Measurements from ENCODE around the gene TERT. TPM values are rescaled to one million over a fixed set of nuclear protein-coding genes. Genes with fewer than 3 reads are reported as not detected.
A peak's percentile ranks its signal among the peaks of the same experiment; 100 is the strongest.

The TERT gene
- total and polyA plus RNA-seq, 4 experiments from 2014 or later: 0.12 to 0.13 TPM; not detected in 2

- Mint-ChIP-seq H3K4me1 (no peaks in the 10 kb centered on the region), H3K36me3 (no peaks in the 10 kb centered on the region), H3K27me3 (no peaks in the 10 kb centered on the region), H3K9me3 (peaks cover 0 to 3% (median 0%) of the 10 kb centered on the region in 8 donors), H3K4me3 (no peak overlapping the region), H3K27ac (no peak overlapping the region)
- CTCF ChIA-PET (ENCODE audit: partially characterized antibody): no interaction called here
- H3K27ac ChIP-seq (ENCODE audit: low read depth, low read length): no peak overlapping the region
- no peaks in the 10 kb centered on the region for H3K9me3 ChIP-seq (ENCODE audit: control insufficient read depth in 1 of 2, low read length in 2 of 2)
- H3K4me3 ChIP-seq (ENCODE audit: low read length in 2 of 2): no peak overlapping the region
- POLR2A ChIA-PET (ENCODE audit: partially characterized antibody): no interaction called here
- intact Hi-C loops (cut with micrococcal nuclease): no loop called here
- H3K27me3 ChIP-seq (ENCODE audit: insufficient read depth, low read length): no peaks in the 10 kb centered on the region
- no peaks in the 10 kb centered on the region for H3K36me3 ChIP-seq (ENCODE audit: insufficient read depth, low read length)
- no peaks in the 10 kb centered on the region for H3K4me1 ChIP-seq (ENCODE audit: insufficient read depth, low read length)
- DNase-seq: no peak
These were observed 78.5 kb downstream of the TERT start for GRCh38 chr5:1216211-1216917.

- Histone ChIP-seq H3K27me3 (ENCODE audit: insufficient read depth, low read length) (no peaks in the 10 kb centered on the region), H3K4me1 (ENCODE audit: insufficient read depth, low read length) (no peaks in the 10 kb centered on the region), H3K4me3 (ENCODE audit: low read length in 2 of 2) (no peak overlapping the region), H3K9me3 (ENCODE audit: control insufficient read depth in 1 of 2, low read length in 2 of 2) (no peaks in the 10 kb centered on the region), H3K27ac (ENCODE audit: low read depth, low read length) (no peak overlapping the region), H3K36me3 (ENCODE audit: insufficient read depth, low read length) (no peaks in the 10 kb centered on the region)
- ChIA-PET POLR2A (ENCODE audit: partially characterized antibody) (no interaction called here), CTCF (ENCODE audit: partially characterized antibody) (no interaction called here)
- intact Hi-C loops (cut with micrococcal nuclease): no loop called here
- H3K4me3 Mint-ChIP-seq: no peak overlapping the region
- H3K9me3 Mint-ChIP-seq: peaks cover 0 to 3% (median 0%) of the 10 kb centered on the region in 8 donors
- no peaks in the 10 kb centered on the region for H3K27me3 Mint-ChIP-seq
- no peaks in the 10 kb centered on the region for H3K36me3 Mint-ChIP-seq
- H3K4me1 Mint-ChIP-seq: no peaks in the 10 kb centered on the region
- no peak overlapping the region for H3K27ac Mint-ChIP-seq
- DNase-seq: no peak
These were observed 79.4 kb downstream of the TERT start for GRCh38 chr5:1215320-1216096.

GRCh38 chr5:1214936-1215220 is 80.0 kb downstream of the TERT start:
- H3K4me1 ChIP-seq (ENCODE audit: insufficient read depth, low read length): no peaks in the 10 kb centered on the region
- no peak overlapping the region for H3K4me3 ChIP-seq (ENCODE audit: low read length in 2 of 2)
- intact Hi-C loops (cut with micrococcal nuclease): no loop called here
- Mint-ChIP-seq H3K4me3 (no peak overlapping the region), H3K27ac (no peak overlapping the region), H3K36me3 (no peaks in the 10 kb centered on the region), H3K9me3 (peaks cover 0 to 3% (median 0%) of the 10 kb centered on the region in 8 donors), H3K4me1 (no peaks in the 10 kb centered on the region), H3K27me3 (no peaks in the 10 kb centered on the region)
- ChIA-PET CTCF (ENCODE audit: partially characterized antibody) (interaction anchor here (1.6 kb wide), 1 partner anchor 47 kb away, joined by 4 read pairs; no protein-coding TSS in a partner anchor), POLR2A (ENCODE audit: partially characterized antibody) (no interaction called here)
- no peak for DNase-seq
- no peaks in the 10 kb centered on the region for H3K9me3 ChIP-seq (ENCODE audit: control insufficient read depth in 1 of 2, low read length in 2 of 2)
- no peak overlapping the region for H3K27ac ChIP-seq (ENCODE audit: low read depth, low read length)
- H3K36me3 ChIP-seq (ENCODE audit: insufficient read depth, low read length): no peaks in the 10 kb centered on the region
- H3K27me3 ChIP-seq (ENCODE audit: insufficient read depth, low read length): no peaks in the 10 kb centered on the region

GRCh38 chr5:1214163-1214935 is 80.5 kb downstream of the TERT start:
- H3K4me1 ChIP-seq (ENCODE audit: insufficient read depth, low read length): no peaks in the 10 kb centered on the region
- H3K4me3 ChIP-seq (ENCODE audit: low read length in 2 of 2): no peak overlapping the region
- H3K27me3 ChIP-seq (ENCODE audit: insufficient read depth, low read length): no peaks in the 10 kb centered on the region
- intact Hi-C loops (cut with micrococcal nuclease): no loop called here
- no peaks in the 10 kb centered on the region for H3K36me3 Mint-ChIP-seq
- POLR2A ChIA-PET (ENCODE audit: partially characterized antibody): no interaction called here
- no peaks in the 10 kb centered on the region for H3K27me3 Mint-ChIP-seq
- no peak overlapping the region for H3K4me3 Mint-ChIP-seq
- H3K9me3 ChIP-seq (ENCODE audit: control insufficient read depth in 1 of 2, low read length in 2 of 2): no peaks in the 10 kb centered on the region
- no peak for DNase-seq
- no peaks in the 10 kb centered on the region for H3K36me3 ChIP-seq (ENCODE audit: insufficient read depth, low read length)
- H3K27ac ChIP-seq (ENCODE audit: low read depth, low read length): no peak overlapping the region
- CTCF ChIA-PET (ENCODE audit: partially characterized antibody): interaction anchor here (1.6 kb wide), 1 partner anchor 46 kb away, joined by 4 read pairs; no protein-coding TSS in a partner anchor
- no peaks in the 10 kb centered on the region for H3K4me1 Mint-ChIP-seq
- H3K9me3 Mint-ChIP-seq: peaks cover 0 to 3% (median 0%) of the 10 kb centered on the region in 8 donors
- no peak overlapping the region for H3K27ac Mint-ChIP-seq

GRCh38 chr5:1213508-1214162 is 81.2 kb downstream of the TERT start:
- no peaks in the 10 kb centered on the region for H3K4me1 Mint-ChIP-seq
- no peak overlapping the region for H3K4me3 Mint-ChIP-seq
- no peaks in the 10 kb centered on the region for H3K27me3 Mint-ChIP-seq
- Histone ChIP-seq H3K27ac (ENCODE audit: low read depth, low read length) (no peak overlapping the region), H3K4me3 (ENCODE audit: low read length in 2 of 2) (no peak overlapping the region), H3K9me3 (ENCODE audit: control insufficient read depth in 1 of 2, low read length in 2 of 2) (no peaks in the 10 kb centered on the region), H3K4me1 (ENCODE audit: insufficient read depth, low read length) (no peaks in the 10 kb centered on the region), H3K36me3 (ENCODE audit: insufficient read depth, low read length) (no peaks in the 10 kb centered on the region), H3K27me3 (ENCODE audit: insufficient read depth, low read length) (no peaks in the 10 kb centered on the region)
- DNase-seq: no peak
- peaks cover 0 to 3% (median 0%) of the 10 kb centered on the region in 8 donors for H3K9me3 Mint-ChIP-seq
- H3K27ac Mint-ChIP-seq: no peak overlapping the region
- intact Hi-C loops (cut with micrococcal nuclease): no loop called here
- ChIA-PET CTCF (ENCODE audit: partially characterized antibody) (interaction anchor here (1.6 kb wide), 1 partner anchor 45 kb away, joined by 4 read pairs; no protein-coding TSS in a partner anchor), POLR2A (ENCODE audit: partially characterized antibody) (no interaction called here)
- H3K36me3 Mint-ChIP-seq: no peaks in the 10 kb centered on the region

GRCh38 chr5:1212881-1213280 is 82.0 kb downstream of the TERT start:
- intact Hi-C loops (cut with micrococcal nuclease): no loop called here
- no peaks in the 10 kb centered on the region for H3K36me3 Mint-ChIP-seq
- CTCF ChIA-PET (ENCODE audit: partially characterized antibody): no interaction called here

GRCh38 chr5:1212271-1212670 is 82.6 kb downstream of the TERT start:
- Histone ChIP-seq H3K36me3 (ENCODE audit: insufficient read depth, low read length) (no peaks in the 10 kb centered on the region), H3K4me3 (ENCODE audit: low read length in 2 of 2) (no peak overlapping the region), H3K27ac (ENCODE audit: low read depth, low read length) (no peak overlapping the region), H3K4me1 (ENCODE audit: insufficient read depth, low read length) (no peaks in the 10 kb centered on the region), H3K9me3 (ENCODE audit: control insufficient read depth in 1 of 2, low read length in 2 of 2) (no peaks in the 10 kb centered on the region), H3K27me3 (ENCODE audit: insufficient read depth, low read length) (no peaks in the 10 kb centered on the region)
- CTCF ChIA-PET (ENCODE audit: partially characterized antibody): no interaction called here
- H3K36me3 Mint-ChIP-seq: no peaks in the 10 kb centered on the region
- H3K27me3 Mint-ChIP-seq: no peaks in the 10 kb centered on the region
- no peak for DNase-seq
- peaks cover 0 to 3% (median 0%) of the 10 kb centered on the region in 8 donors for H3K9me3 Mint-ChIP-seq
- H3K27ac Mint-ChIP-seq: no peak overlapping the region
- H3K4me1 Mint-ChIP-seq: no peaks in the 10 kb centered on the region
- intact Hi-C loops (cut with micrococcal nuclease): no loop called here
- H3K4me3 Mint-ChIP-seq: no peak overlapping the region
- POLR2A ChIA-PET (ENCODE audit: partially characterized antibody): no interaction called here

More at GRCh38 chr5:1212881-1213280, 82.0 kb downstream of the TERT start:
- Mint-ChIP-seq H3K9me3 (peaks cover 0 to 3% (median 0%) of the 10 kb centered on the region in 8 donors), H3K4me3 (no peak overlapping the region), H3K4me1 (no peaks in the 10 kb centered on the region), H3K27me3 (no peaks in the 10 kb centered on the region), H3K27ac (no peak overlapping the region)
- H3K4me3 ChIP-seq (ENCODE audit: low read length in 2 of 2): no peak overlapping the region
- no peak overlapping the region for H3K27ac ChIP-seq (ENCODE audit: low read depth, low read length)
- no peaks in the 10 kb centered on the region for H3K27me3 ChIP-seq (ENCODE audit: insufficient read depth, low read length)
- peak in 1 of 5 donors; percentile 26 for DNase-seq
- H3K9me3 ChIP-seq (ENCODE audit: control insufficient read depth in 1 of 2, low read length in 2 of 2): no peaks in the 10 kb centered on the region
- no peaks in the 10 kb centered on the region for H3K4me1 ChIP-seq (ENCODE audit: insufficient read depth, low read length)
- POLR2A ChIA-PET (ENCODE audit: partially characterized antibody): no interaction called here
- no peaks in the 10 kb centered on the region for H3K36me3 ChIP-seq (ENCODE audit: insufficient read depth, low read length)
